Stimulated activated CD4-positive, alpha-beta T cell treated with anti-CD3 and anti-CD28 coated beads, Interleukin-1b, Interleukin-23, amount 100 ng/mL, for 1 hour (primary cell): ENCODE results near the gene TFAP2E.

Experiments
- DNase-seq, 2 donors: peaks; one replicate each; pipeline ENCODE4 v3.0.0-alpha.2; 2020; ENCODE audit warnings: low read depth in 2 of 2

TFAP2E gene

DNA sequence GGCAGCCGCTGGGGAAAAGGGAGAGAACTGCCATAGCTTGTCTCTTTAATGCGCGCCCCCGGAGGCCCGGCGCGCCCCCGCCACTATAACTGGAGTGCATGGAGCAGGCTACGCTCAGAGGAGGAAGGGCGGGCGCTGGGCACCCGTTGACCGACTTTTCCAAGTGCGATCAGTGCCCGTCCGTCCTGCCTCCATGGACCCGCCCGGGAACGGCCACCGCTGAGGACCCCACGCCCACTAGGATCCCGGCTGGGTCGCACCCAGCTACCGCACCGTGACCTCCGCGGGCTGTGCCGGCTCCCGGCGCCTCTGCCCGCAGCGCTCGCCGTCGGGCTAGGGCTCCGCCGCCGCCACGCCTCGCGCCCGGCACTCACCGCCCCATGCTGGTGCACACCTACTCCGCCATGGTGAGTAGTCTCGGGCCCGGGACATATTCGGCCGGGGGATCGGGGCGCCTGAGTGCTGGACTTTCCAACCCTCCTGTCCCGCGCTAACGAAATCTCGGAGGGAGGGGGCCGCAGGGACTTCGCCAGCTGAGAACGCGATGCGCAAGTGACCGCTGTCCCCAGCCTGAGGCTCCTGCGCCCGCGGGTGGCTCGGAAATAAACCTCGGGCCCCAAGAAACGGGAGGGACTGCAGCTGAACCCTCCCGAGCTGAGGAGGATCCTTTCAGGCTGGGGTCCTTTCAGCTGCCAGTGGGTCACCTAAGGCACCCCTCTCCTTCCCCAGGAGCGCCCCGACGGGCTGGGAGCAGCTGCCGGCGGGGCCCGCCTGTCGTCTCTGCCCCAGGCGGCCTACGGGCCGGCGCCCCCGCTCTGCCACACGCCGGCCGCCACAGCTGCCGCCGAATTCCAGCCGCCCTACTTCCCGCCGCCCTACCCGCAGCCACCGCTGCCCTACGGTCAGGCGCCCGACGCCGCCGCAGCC is at the start of gene TFAP2E:
TSS of gene TFAP2E (plus strand) at position 117 of the 927 bp plus-strand sequence. CDS start at position 381, 264 bp downstream.
- DNase-seq, result no peak

- no peak for DNase-seq
Observed at GRCh38 chr1:35524106-35524505, 49.0 kb upstream of the TFAP2E start.

DNA sequence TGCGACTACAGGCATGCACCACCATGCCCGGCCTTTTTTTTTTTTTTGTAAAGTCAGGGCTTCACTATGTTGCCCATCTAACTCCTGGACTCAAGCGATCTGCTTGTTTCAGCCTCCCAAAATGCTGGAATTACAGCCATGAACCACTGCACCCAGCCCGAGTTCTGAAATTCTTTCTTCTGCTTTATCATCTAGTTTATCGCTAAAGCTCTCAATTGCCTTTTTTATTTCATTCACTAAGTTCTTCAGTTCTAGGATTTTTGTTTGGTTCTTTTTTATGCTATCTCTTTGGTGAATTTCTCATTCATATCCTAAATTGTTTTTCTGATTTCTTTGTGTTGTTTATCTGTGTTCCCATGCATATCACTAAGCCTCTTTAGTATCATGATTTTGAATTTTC is 42.9 kb upstream of the TFAP2E start:
- DNase-seq, result no peak

GRCh38 chr1:35530946-35531345 is 42.2 kb upstream of the TFAP2E start:
- DNase-seq, result no peak

DNA sequence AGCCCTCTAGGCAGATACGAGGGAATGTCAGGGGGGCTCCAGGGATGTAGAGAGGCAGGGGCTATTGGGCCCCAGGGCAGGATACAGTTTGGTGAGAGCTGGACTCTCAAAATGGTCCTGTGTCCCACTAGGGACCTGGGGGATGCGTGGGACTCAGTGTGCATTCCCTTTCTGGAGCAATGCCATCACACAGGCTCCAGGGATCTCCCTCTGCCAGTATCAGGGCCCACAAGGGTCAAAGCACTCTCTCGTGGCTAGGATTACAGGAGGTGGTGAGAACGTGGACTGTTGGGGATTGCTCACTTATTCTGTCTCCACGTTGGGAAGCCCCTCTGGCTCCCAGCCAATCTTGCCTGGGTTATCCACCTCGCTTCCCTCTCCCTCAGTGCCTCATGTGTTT is 41.7 kb upstream of the TFAP2E start:
- no peak for DNase-seq

DNA sequence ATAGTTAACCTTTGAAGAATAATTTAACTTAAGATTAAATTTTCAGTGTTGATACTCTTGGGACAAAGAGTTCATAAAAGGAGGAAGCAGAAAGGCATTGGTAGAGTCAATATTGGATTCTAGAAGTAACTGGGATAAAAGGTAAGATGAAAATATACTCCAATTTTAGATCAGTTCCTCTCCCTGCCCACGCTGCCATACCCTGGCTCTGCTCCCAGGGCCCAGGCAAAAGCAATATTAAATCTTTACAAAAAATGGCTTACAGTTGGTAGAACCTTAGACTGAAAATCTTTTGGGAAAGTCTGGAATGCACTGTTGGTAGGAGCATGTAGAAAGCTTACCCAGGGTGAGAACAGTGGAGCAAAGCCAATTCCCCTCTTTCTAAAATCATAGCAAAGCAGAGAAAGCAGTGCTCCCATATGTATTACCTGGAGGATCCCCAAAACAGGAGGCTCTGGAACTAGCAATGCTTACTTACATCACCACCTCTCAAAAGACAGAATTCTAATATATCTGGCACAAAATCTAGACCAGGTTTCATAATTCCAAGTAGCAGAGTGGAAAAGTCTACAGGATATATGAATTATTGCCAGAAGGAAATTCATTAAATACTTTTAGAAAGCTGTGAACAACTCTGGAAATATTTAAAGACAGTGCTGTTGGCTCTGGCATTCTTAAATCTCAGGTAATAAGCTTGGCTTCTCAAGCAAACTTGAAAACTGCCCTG is 40.5 kb upstream of the TFAP2E start:
- DNase-seq, result no peak

GRCh38 chr1:35533586-35533985 is 39.5 kb upstream of the TFAP2E start:
- no peak for DNase-seq

DNA sequence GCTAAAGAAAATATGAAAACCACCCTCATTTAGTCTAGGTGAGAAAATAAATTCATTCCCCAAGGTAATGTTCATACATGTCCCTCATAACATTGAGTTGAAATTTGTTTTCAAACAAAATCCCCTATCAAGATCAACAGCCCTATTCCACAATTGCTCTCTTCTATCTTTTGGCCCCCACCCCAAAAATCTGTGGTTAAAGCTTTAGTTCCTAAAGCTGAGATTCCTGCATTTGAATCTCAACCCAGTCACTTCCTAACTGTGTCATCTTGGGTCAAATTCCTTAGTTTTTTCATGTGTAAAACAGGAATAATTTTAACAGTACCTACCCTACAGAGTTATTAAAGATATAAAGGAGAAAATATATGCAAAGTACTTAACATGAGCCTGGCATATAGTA is 37.9 kb upstream of the TFAP2E start:
- no peak for DNase-seq

- DNase-seq, result no peak
Observed at GRCh38 chr1:35536556-35537162, 36.5 kb upstream of the TFAP2E start.

DNA sequence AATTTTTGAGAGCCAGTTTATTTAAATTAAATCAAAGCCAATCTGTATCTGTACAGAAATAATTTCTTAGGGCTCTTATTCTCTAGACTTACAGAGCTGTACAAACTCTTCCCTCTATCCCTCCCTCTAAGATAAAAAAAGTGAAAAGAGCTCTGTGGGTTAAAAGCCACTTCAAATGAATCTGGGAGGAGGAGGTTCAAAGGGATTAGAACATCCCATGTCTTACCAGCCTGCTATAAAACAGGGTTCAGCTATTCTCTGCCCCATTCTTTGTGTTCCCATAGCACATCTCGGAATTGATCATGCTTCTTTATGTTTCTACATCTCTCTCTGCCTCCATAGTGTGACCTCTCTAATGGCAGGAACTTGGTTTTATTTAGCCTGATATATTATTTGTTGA is 35.3 kb upstream of the TFAP2E start:
- DNase-seq, result no peak

GRCh38 chr1:35539073-35539823 is 33.9 kb upstream of the TFAP2E start:
- no peak for DNase-seq

GRCh38 chr1:35539824-35540261 is 33.3 kb upstream of the TFAP2E start:
- DNase-seq, result no peak

GRCh38 chr1:35544976-35545375 is 28.1 kb upstream of the TFAP2E start:
- no peak for DNase-seq

GRCh38 chr1:35546614-35547013 is 26.5 kb upstream of the TFAP2E start:
- DNase-seq, result no peak

DNA sequence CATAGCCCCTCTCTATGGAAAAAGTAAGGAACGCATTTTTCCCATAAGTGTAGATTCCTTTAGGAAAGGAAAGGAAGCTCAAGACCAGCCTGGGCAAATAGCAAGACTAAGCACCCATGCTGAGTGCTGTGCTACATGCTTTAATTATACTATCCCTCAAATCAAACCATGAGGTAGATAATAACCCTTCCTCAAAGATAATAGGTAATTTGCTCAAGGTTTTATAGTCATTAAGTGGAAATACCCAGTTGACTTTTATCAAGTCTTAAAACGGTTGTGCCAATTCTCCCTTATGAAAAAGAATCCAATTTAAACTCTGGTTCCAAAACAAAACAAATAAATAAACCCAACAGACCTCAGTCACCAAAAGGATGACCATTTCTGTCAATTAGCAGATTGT is 19.3 kb upstream of the TFAP2E start:
- no peak for DNase-seq

DNA sequence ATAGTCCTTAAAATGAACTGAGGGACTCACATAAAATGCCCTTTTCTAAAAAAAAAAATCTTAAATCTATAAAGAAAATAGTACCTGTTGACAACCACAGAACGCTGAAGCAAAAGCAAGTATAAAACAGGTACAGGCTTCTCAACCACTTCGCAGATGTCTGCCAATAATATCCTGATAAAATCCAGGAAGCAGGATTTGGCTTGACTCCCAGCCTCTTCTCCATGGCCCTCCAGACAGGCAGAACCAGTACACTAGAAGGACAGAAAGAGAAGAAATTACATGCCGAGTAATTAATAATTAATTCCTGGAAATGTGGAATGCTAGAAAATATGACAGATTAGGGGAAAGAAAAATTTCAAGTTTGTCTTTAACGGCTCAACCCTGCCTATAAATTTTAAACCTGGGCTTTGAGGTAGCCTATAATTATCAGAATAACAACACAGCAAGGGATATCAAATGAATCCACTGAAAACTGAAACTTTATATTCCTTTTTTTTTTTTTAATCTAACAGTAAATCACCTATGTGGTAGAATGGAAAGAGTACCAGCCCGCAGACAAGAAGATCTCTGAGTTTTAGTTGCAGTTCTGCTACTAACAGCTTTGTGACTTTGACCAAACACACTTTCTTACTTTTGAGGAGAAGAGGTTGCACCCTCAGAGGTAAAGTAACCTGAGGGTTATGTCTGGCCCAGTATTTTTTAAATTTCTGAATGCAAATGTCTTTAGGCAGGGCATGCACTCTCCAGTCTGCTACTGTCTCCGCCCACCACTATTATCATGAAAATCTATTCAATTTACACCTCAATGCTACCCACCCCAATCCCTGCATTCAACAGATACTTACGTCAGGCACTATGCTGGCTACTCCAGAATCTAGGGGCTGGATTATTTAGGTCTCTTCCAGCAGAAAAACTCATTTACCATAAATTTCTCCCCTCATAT is 18.6 kb upstream of the TFAP2E start:
- no peak for DNase-seq

DNA sequence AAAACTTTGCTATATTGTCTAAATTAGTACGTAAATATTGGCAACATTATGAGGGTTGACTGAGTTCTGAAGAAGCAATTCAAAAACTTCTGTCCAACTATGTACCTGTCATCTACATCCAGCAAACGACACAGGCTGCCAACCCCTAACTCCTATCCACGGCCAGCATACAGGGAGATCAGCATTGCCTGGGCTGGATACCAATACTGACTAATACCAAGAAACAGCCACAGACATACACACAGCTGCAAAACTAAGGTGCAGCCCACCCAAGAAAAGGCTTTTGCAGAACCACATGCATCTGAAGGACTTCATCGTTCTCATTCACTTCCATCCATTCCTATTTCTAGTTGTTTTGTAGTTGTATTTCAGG is 17.9 kb upstream of the TFAP2E start:
- no peak for DNase-seq

GRCh38 chr1:35555601-35556477 is 17.3 kb upstream of the TFAP2E start:
- no peak for DNase-seq

DNA sequence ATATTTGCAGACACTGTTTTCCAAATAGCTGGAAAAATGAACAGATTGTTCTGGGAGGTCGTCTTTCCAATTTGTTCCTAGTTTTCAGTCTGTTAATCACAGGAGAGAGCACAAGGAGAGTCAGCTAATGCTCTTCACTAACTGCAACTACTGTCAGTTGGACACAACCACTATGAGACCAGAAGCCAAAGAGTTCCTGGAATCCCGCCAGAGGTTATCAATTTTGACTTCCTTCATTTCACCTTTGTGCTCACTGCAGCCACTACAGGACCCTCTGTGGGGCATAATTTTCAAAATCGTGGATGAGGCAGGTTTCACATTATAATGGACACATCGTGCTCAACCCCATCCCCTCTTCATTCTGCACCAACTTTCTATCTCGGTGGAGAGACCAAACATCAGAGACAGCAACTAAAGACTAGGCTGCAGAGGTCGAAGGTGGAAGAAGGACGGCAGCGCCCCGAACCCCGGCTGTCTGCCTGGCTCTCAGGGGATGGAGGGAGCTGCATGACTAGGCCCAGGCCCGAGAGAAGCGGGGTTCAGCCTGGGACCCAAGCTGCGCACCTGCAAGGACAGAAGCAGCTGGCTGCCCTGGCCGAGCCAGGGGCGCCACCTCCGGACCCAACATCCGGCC is 16.5 kb upstream of the TFAP2E start:
- no peak for DNase-seq
